Measurements from ENCODE around the gene ATP6V0E1.

ATP6V0E1 gene

DNA sequence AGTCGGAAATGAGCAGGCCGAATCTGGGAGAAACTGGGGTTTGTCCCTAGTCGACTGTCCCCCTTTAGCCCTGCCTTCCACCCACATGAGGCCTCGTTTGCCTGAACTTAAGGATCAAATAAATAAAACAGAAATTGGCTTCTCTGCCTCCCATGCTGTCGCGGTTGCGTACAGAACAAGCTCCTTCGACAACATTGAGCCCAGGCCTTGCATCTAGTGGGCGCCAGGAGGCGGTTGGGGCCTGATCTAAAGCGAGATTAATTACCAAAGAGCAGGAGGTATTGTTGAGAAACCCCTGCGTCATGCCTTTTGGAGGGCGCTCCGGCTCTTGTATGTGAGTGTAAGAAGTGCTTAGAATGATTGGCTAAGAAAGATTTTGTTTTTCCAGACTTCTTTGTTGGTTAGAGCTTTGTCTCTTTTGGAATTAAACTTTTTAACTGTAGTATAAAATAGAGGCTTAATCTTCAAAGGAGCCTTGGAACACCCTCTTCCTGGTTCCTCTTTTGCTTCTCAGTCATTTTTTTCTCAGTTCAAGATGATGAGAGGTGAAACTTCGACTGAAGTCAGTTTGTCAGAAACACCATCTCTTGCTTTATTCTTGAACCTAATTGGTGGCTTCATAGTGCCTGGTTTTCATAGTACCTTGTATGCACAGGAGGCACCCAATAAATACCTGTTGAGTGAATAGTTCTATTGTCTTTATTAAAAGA is 828 bp downstream of the ATP6V0E1 start:
- Histone ChIP-seq H3K9me3 (ENCODE audit: control insufficient read depth in 1 of 2, low read length in 2 of 2) (no peaks in the 10 kb centered on the region), H3K36me3 (ENCODE audit: control insufficient read depth in 1 of 2, insufficient read depth in 2 of 2, low read length in 2 of 2) (peaks cover 0 to 10% of the 10 kb centered on the region in 2 donors), H3K27me3 (ENCODE audit: low read depth, low read length) (no peaks in the 10 kb centered on the region), H3K27ac (ENCODE audit: low read length) (peak overlapping the region; percentile 99), H3K4me1 (ENCODE audit: control insufficient read depth in 1 of 2, insufficient read depth in 2 of 2, low read length in 2 of 2) (peaks cover 0 to 6% of the 10 kb centered on the region in 2 donors), H3K4me3 (ENCODE audit: low read depth in 1 of 2, low read length in 2 of 2) (peak overlapping the region; percentile 83 to 97)

DNA sequence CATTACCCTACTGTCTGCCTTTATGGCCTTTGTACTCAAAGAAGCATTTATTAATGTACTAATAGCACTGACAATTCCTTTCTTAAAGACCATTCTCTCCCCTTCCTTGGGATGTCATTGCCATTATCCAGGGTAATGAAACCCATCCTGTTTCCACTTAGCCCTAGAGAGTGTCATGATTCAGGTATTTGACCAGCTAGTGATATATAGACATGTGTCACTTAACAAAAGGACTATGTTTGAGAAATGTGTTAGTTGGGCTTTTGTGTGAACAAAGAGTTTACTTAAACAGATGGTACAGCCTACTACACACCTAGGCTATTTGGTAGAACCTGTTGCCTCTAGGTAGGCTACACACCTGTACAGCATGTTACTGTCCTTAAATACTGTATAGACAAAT is 2.0 kb downstream of the ATP6V0E1 start:
- H3K27ac ChIP-seq (ENCODE audit: low read length) = peak overlapping the region; percentile 46
- no peaks in the 10 kb centered on the region for H3K27me3 ChIP-seq (ENCODE audit: low read depth, low read length)
- peaks cover 0 to 9% of the 10 kb centered on the region in 2 donors for H3K4me1 ChIP-seq (ENCODE audit: control insufficient read depth in 1 of 2, insufficient read depth in 2 of 2, low read length in 2 of 2)
- peak overlapping the region; percentile 32 to 47 for H3K4me3 ChIP-seq (ENCODE audit: low read depth in 1 of 2, low read length in 2 of 2)
- H3K36me3 ChIP-seq (ENCODE audit: control insufficient read depth in 1 of 2, insufficient read depth in 2 of 2, low read length in 2 of 2) = peaks cover 0 to 10% of the 10 kb centered on the region in 2 donors
- no peaks in the 10 kb centered on the region for H3K9me3 ChIP-seq (ENCODE audit: control insufficient read depth in 1 of 2, low read length in 2 of 2)

DNA sequence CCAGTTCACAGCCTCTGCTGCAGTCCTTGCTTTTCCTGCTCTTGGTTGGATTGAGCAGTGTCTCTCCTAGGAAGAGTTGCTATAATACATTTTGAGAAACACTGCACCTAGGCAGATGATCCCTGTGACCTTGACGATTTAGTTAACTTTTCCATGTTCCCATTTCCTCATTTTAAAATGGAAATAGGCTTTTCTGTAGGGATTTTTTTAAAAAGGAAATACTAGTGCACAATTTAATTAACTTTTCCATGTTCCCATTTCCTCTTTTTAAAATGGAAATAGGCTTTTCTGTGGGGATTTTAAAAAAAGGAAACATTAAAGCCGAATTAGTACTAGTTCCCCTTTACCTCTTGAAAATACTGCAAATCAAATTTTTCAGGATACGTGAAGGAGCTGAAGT is 4.7 kb downstream of the ATP6V0E1 start:
- peaks cover 0 to 15% of the 10 kb centered on the region in 2 donors for H3K36me3 ChIP-seq (ENCODE audit: control insufficient read depth in 1 of 2, insufficient read depth in 2 of 2, low read length in 2 of 2)
- peaks cover 0 to 12% of the 10 kb centered on the region in 2 donors for H3K4me1 ChIP-seq (ENCODE audit: control insufficient read depth in 1 of 2, insufficient read depth in 2 of 2, low read length in 2 of 2)

DNA sequence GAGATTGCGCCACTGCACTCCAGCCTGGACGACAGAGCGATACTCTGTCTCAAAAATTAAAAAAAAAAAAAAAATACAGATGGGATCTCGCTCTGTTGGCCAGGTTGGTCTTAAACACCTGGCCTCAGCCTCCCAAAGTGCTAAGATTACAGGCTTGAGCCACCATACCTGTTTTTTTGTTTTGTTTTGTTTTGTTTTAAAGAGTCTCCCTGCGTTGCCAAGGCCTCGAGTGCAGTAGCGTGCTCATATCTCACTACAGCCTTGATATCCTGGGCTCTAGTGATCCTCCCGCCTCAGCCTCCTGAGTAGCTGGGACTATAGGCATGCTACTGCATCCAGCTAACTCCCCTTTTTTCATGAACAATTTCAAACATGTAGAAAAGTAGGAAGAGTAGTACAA is 7.2 kb downstream of the ATP6V0E1 start:
- Histone ChIP-seq H3K27ac (ENCODE audit: low read length) (no peak overlapping the region), H3K27me3 (ENCODE audit: low read depth, low read length) (no peaks in the 10 kb centered on the region), H3K9me3 (ENCODE audit: control insufficient read depth in 1 of 2, low read length in 2 of 2) (no peaks in the 10 kb centered on the region), H3K4me3 (ENCODE audit: low read depth in 1 of 2, low read length in 2 of 2) (no peak overlapping the region), H3K4me1 (ENCODE audit: control insufficient read depth in 1 of 2, insufficient read depth in 2 of 2, low read length in 2 of 2) (peaks cover 0 to 15% of the 10 kb centered on the region in 2 donors), H3K36me3 (ENCODE audit: control insufficient read depth in 1 of 2, insufficient read depth in 2 of 2, low read length in 2 of 2) (peaks cover 6 to 21% of the 10 kb centered on the region in 2 donors)

More for the DNA sequence above, 4.7 kb downstream of the ATP6V0E1 start:
- Histone ChIP-seq H3K27me3 (ENCODE audit: low read depth, low read length) (no peaks in the 10 kb centered on the region), H3K9me3 (ENCODE audit: control insufficient read depth in 1 of 2, low read length in 2 of 2) (no peaks in the 10 kb centered on the region), H3K27ac (ENCODE audit: low read length) (no peak overlapping the region), H3K4me3 (ENCODE audit: low read depth in 1 of 2, low read length in 2 of 2) (no peak overlapping the region)

DNA sequence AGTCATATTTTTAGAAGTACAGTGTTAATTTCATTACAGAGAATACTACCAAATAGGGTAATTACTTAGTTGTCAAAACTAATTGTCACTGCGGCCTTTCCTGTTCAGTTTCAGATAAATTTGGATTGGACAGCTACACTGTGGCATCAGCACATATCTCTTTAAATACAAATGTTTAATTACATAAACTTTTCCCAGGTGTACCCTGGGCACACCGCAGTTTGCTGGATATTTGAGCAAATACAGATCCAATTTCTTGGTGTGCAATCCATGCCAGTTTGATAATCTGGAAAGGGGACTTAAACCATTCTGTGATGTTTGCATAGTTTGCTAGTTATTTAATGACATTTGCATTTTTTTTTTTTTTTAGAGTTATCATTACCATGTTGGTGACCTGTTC is 10.8 kb downstream of the ATP6V0E1 start:
- no peak overlapping the region for H3K4me3 ChIP-seq (ENCODE audit: low read depth in 1 of 2, low read length in 2 of 2)
- no peaks in the 10 kb centered on the region for H3K9me3 ChIP-seq (ENCODE audit: control insufficient read depth in 1 of 2, low read length in 2 of 2)
- H3K4me1 ChIP-seq (ENCODE audit: control insufficient read depth in 1 of 2, insufficient read depth in 2 of 2, low read length in 2 of 2) = peaks cover 0 to 16% of the 10 kb centered on the region in 2 donors
- peaks cover 6 to 28% of the 10 kb centered on the region in 2 donors for H3K36me3 ChIP-seq (ENCODE audit: control insufficient read depth in 1 of 2, insufficient read depth in 2 of 2, low read length in 2 of 2)
- H3K27me3 ChIP-seq (ENCODE audit: low read depth, low read length) = no peaks in the 10 kb centered on the region
- H3K27ac ChIP-seq (ENCODE audit: low read length) = no peak overlapping the region

DNA sequence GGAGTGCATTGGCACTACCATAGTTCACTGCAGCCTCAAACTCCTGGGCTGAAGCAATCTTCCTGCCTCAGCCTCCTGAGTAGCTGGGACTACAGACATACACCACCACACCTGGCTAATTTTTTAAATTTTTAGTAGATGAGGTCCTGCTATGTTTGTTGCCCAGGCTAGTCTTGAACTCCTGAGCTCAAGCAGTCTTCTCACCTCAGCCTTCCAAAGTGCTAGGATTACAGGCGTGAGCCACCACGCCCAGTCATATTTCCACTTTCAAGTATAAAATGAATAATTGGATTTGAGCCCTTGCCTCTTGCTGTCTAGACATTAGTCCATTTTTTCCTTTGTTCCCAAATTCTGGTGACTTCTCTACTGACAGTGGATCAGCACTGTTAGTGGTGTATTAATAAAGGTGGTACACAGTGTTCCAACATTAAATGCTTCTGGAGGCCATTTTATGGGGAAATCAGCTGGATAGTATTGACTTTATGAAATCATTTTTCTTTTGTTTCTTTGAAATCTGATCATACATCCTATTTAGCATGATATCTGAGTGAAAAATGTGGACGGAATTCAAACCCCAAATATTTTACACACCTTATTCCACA is 15.9 kb downstream of the ATP6V0E1 start:
- peaks cover 0 to 18% of the 10 kb centered on the region in 2 donors for H3K4me1 ChIP-seq (ENCODE audit: control insufficient read depth in 1 of 2, insufficient read depth in 2 of 2, low read length in 2 of 2)
- H3K4me3 ChIP-seq (ENCODE audit: low read depth in 1 of 2, low read length in 2 of 2) = no peak overlapping the region
- H3K27me3 ChIP-seq (ENCODE audit: low read depth, low read length) = no peaks in the 10 kb centered on the region
- H3K36me3 ChIP-seq (ENCODE audit: control insufficient read depth in 1 of 2, insufficient read depth in 2 of 2, low read length in 2 of 2) = peaks cover 6 to 22% of the 10 kb centered on the region in 2 donors
- H3K9me3 ChIP-seq (ENCODE audit: control insufficient read depth in 1 of 2, low read length in 2 of 2) = no peaks in the 10 kb centered on the region
- H3K27ac ChIP-seq (ENCODE audit: low read length) = no peak overlapping the region

DNA sequence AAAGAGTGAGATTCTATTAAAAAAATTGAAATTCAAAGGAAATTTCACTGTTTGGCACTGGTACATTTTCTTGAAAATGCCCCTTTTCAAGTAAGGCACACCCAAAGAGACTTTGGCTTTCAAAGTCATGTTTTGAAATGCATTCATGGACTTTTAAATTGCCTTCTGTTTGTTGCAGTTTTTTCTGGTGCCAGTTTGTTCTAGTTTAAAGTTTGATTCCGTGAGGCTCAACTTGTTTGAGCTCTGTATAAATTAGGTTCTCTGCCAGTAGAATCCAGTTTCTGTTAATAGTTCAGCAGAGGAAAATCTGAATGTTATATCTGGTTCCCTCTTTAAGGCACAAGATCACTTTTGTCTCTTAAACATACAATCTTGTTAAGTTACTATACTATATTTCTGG is 16.4 kb downstream of the ATP6V0E1 start:
- Histone ChIP-seq H3K27ac (ENCODE audit: low read length) (no peak overlapping the region), H3K4me1 (ENCODE audit: control insufficient read depth in 1 of 2, insufficient read depth in 2 of 2, low read length in 2 of 2) (peaks cover 0 to 18% of the 10 kb centered on the region in 2 donors), H3K9me3 (ENCODE audit: control insufficient read depth in 1 of 2, low read length in 2 of 2) (no peaks in the 10 kb centered on the region), H3K4me3 (ENCODE audit: low read depth in 1 of 2, low read length in 2 of 2) (no peak overlapping the region), H3K27me3 (ENCODE audit: low read depth, low read length) (no peaks in the 10 kb centered on the region), H3K36me3 (ENCODE audit: control insufficient read depth in 1 of 2, insufficient read depth in 2 of 2, low read length in 2 of 2) (peaks cover 6 to 18% of the 10 kb centered on the region in 2 donors)

DNA sequence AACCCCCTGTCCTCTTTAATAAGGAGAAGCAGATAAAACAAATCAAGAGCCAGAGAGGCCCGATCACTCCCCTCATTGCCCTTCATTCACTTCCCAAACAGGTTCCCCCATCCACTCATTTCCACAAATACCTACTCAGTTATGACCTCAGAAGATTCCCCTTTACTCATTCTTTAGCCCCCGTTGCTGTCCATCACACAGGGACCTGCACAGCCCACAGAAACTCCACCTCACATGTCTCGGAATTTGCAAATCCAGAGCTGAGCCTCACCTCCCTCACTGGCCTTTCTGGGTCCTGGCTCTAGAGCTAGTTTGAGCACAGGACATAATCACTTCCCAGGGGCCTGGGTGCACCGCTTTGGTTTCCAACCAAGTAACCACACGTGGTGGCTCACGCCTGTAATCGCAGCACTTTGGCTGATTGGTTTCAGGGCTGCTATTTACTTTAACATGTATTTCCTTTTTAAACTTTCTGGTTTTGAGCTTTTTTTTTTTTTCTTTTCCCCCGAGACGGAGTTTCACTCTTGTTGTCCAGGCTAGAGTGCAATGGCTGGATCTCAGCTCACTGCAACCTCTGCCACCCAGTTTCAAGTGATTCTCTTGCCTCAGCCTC is 17.8 kb downstream of the ATP6V0E1 start:
- H3K36me3 ChIP-seq (ENCODE audit: control insufficient read depth in 1 of 2, insufficient read depth in 2 of 2, low read length in 2 of 2) = peaks cover 0 to 6% of the 10 kb centered on the region in 2 donors

DNA sequence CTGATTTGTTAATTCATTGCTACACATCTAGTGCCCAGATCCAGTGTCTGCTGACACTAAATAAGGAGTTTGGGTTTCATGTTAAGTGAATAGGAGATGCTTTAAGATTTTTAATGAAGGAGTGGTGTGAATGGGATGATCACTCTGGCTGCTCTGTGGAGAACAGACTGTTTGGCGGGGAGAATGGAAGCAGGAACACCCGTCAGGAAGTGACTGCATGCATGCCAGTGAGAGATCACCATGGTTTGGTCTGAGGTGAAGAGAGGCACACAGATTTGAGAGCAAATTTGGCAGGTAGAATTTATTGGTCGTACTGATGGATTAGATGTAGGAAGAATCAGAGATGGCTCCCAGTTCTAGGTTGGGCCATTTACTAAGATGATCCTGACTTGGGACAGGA is 19.8 kb downstream of the ATP6V0E1 start:
- H3K9me3 ChIP-seq (ENCODE audit: control insufficient read depth in 1 of 2, low read length in 2 of 2) = no peaks in the 10 kb centered on the region
- H3K4me1 ChIP-seq (ENCODE audit: control insufficient read depth in 1 of 2, insufficient read depth in 2 of 2, low read length in 2 of 2) = peaks cover 6 to 23% of the 10 kb centered on the region in 2 donors
- H3K36me3 ChIP-seq (ENCODE audit: control insufficient read depth in 1 of 2, insufficient read depth in 2 of 2, low read length in 2 of 2) = peaks cover 0 to 6% of the 10 kb centered on the region in 2 donors
- H3K27me3 ChIP-seq (ENCODE audit: low read depth, low read length) = no peaks in the 10 kb centered on the region
- H3K4me3 ChIP-seq (ENCODE audit: low read depth in 1 of 2, low read length in 2 of 2) = no peak overlapping the region
- no peak overlapping the region for H3K27ac ChIP-seq (ENCODE audit: low read length)

More for the DNA sequence above, 17.8 kb downstream of the ATP6V0E1 start:
- Histone ChIP-seq H3K4me3 (ENCODE audit: low read depth in 1 of 2, low read length in 2 of 2) (no peak overlapping the region), H3K27ac (ENCODE audit: low read length) (no peak overlapping the region), H3K27me3 (ENCODE audit: low read depth, low read length) (no peaks in the 10 kb centered on the region), H3K9me3 (ENCODE audit: control insufficient read depth in 1 of 2, low read length in 2 of 2) (no peaks in the 10 kb centered on the region), H3K4me1 (ENCODE audit: control insufficient read depth in 1 of 2, insufficient read depth in 2 of 2, low read length in 2 of 2) (peaks cover 0 to 18% of the 10 kb centered on the region in 2 donors)

DNA sequence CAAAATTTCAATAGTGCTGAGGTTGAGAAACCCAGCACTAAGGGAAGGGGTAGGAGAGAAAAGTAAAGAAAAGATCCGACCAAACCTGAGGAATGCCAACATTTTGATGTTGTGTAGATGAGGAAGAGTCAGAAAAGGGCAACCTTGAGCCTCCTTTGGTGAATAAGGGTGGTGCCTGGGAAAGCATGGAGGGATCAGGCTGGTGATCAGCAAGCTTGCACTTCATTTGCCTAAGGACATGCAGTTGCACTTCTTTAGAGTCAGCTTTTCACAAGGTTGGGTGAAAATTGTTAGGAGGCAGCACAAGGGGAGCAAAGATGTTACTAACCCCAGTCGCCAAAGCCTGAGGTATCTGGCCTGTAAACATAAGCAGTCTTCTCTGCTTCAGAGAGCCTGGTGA is 20.4 kb downstream of the ATP6V0E1 start:
- no peak overlapping the region for H3K27ac ChIP-seq (ENCODE audit: low read length)
- H3K9me3 ChIP-seq (ENCODE audit: control insufficient read depth in 1 of 2, low read length in 2 of 2) = no peaks in the 10 kb centered on the region
- H3K4me3 ChIP-seq (ENCODE audit: low read depth in 1 of 2, low read length in 2 of 2) = no peak overlapping the region
- H3K4me1 ChIP-seq (ENCODE audit: control insufficient read depth in 1 of 2, insufficient read depth in 2 of 2, low read length in 2 of 2) = peaks cover 6 to 23% of the 10 kb centered on the region in 2 donors
- H3K27me3 ChIP-seq (ENCODE audit: low read depth, low read length) = no peaks in the 10 kb centered on the region
- H3K36me3 ChIP-seq (ENCODE audit: control insufficient read depth in 1 of 2, insufficient read depth in 2 of 2, low read length in 2 of 2) = no peaks in the 10 kb centered on the region

DNA sequence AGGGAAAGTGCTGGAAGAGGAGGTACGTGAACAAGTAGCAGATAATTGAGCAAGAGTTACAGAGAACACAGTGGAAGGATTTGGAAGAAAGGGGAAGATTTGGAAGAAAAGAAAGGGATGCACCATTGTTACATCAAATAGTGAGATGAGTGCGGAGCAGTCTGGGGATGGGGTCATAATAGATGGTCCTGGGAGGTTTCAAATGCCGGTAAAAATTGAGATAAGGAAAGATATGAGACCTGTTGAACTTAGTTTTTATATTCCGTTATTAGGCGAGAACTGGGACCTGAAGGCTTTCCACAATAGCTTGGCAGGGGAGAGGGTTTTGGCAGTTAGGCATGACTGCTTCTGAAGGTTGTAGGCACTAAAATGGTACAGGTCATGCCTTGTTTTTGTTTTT is 20.9 kb downstream of the ATP6V0E1 start:
- Histone ChIP-seq H3K4me1 (ENCODE audit: control insufficient read depth in 1 of 2, insufficient read depth in 2 of 2, low read length in 2 of 2) (peaks cover 6 to 22% of the 10 kb centered on the region in 2 donors), H3K4me3 (ENCODE audit: low read depth in 1 of 2, low read length in 2 of 2) (no peak overlapping the region), H3K36me3 (ENCODE audit: control insufficient read depth in 1 of 2, insufficient read depth in 2 of 2, low read length in 2 of 2) (no peaks in the 10 kb centered on the region), H3K27ac (ENCODE audit: low read length) (no peak overlapping the region), H3K9me3 (ENCODE audit: control insufficient read depth in 1 of 2, low read length in 2 of 2) (no peaks in the 10 kb centered on the region), H3K27me3 (ENCODE audit: low read depth, low read length) (no peaks in the 10 kb centered on the region)
